Fibroblast of villous mesenchyme (primary cell): ENCODE results near the gene IQGAP2. TPM values are rescaled to one million over a fixed set of nuclear protein-coding genes. Genes with fewer than 3 reads are reported as not detected.

Source experiments
- DNase-seq: peaks from one replicate; pipeline ENCODE4 v3.0.0-alpha.2; 2010; ENCODE audit warnings: low read depth
- H3K4me3 ChIP-seq: 2 replicates; pipeline ENCODE4 v1.5.1; 2011; ENCODE audit warnings: low read depth, mild to moderate bottlenecking, low read length
- CTCF ChIP-seq: IDR thresholded peaks from 2 replicates; pipeline ENCODE4 v1.5.1; 2012; ENCODE audit warnings: low read depth, mild to moderate bottlenecking, low read length; ENCODE audit not compliant: insufficient read depth
- total RNA-seq: library from RNA; depleted of rRNA; stranded (reverse); fragments of >200 nt; gene quantifications from 2 replicates; pipeline ENCODE4 v1.2.3, GENCODE V29; 2012

Gene IQGAP2
- total RNA-seq, 1 donor, result 2.6 TPM

GRCh38 chr5:76474377-76474776, 71.3 kb downstream of the IQGAP2 start:
- TF ChIP-seq CTCF, result no peak
- H3K4me3 ChIP-seq, result no peak overlapping the region
- no peak for DNase-seq

GRCh38 chr5:76475385-76475784, 72.3 kb downstream of the IQGAP2 start:
- no peak overlapping the region for H3K4me3 ChIP-seq
- DNase-seq, result no peak
- TF ChIP-seq CTCF, result no peak

- no peak overlapping the region for H3K4me3 ChIP-seq
- TF ChIP-seq CTCF, result no peak
- DNase-seq, result no peak
These were observed 72.9 kb downstream of the IQGAP2 start for GRCh38 chr5:76475936-76476335.

- TF ChIP-seq CTCF, result no peak
- H3K4me3 ChIP-seq, result no peak overlapping the region
These were observed 73.5 kb downstream of the IQGAP2 start for GRCh38 chr5:76476474-76477038.

GRCh38 chr5:76477061-76477460, 74.0 kb downstream of the IQGAP2 start:
- no peak for TF ChIP-seq CTCF

More at GRCh38 chr5:76476474-76477038, 73.5 kb downstream of the IQGAP2 start:
- no peak for DNase-seq

GRCh38 chr5:76477571-76477970, 74.5 kb downstream of the IQGAP2 start:
- no peak overlapping the region for H3K4me3 ChIP-seq
- no peak for TF ChIP-seq CTCF
- DNase-seq, result no peak

More at GRCh38 chr5:76477061-76477460, 74.0 kb downstream of the IQGAP2 start:
- no peak for DNase-seq
- H3K4me3 ChIP-seq, result no peak overlapping the region

- no peak for DNase-seq
- TF ChIP-seq CTCF, result no peak
- no peak overlapping the region for H3K4me3 ChIP-seq
These were observed 76.2 kb downstream of the IQGAP2 start for GRCh38 chr5:76479281-76479680.
